HG03521 (cell line): ENCODE results near the gene FLCN.
A peak's percentile ranks its signal among the peaks of the same experiment; 100 is the strongest.
"Not testable (repeated sequence)": the region's sequence is repeated elsewhere in the genome, so short reads cannot be mapped to it uniquely, and the experiment has no call there.

Experiments used
- ATAC-seq: cut with Tn5 transposase; IDR thresholded peaks from one replicate; pipeline ENCODE4 v1.9.1; 2021; ENCODE audit warnings: mild to moderate bottlenecking, moderate library complexity; ENCODE audit not compliant: unreplicated experiment

FLCN gene

GRCh38 chr17:17214646-17215436, 22.1 kb downstream of the FLCN start:
- no peak for ATAC-seq

GRCh38 chr17:17213775-17214174, 23.2 kb downstream of the FLCN start:
- ATAC-seq: no peak

GRCh38 chr17:17207998-17208397, 29.0 kb downstream of the FLCN start:
- ATAC-seq: no peak

- ATAC-seq: no peak
Measured at GRCh38 chr17:17206913-17207335, 30.0 kb downstream of the FLCN start.

GRCh38 chr17:17206124-17206912, 30.6 kb downstream of the FLCN start, which contains the start of gene PLD6:
TSS of gene PLD6 (minus strand) at chr17:17206333. CDS start at chr17:17206286, 47 bp downstream.
- ATAC-seq: peak; percentile 66

GRCh38 chr17:17205368-17206123, 31.4 kb downstream of the FLCN start:
- ATAC-seq: peak; percentile 23

- ATAC-seq: no peak
Measured at GRCh38 chr17:17204635-17205231, 32.2 kb downstream of the FLCN start.

- no peak for ATAC-seq
Measured at GRCh38 chr17:17204041-17204591, 32.9 kb downstream of the FLCN start.

GRCh38 chr17:17203173-17203730, 33.7 kb downstream of the FLCN start:
- no peak for ATAC-seq

GRCh38 chr17:17201907-17202306, 35.1 kb downstream of the FLCN start:
- ATAC-seq: no peak

GRCh38 chr17:17201271-17201670, 35.7 kb downstream of the FLCN start:
- no peak for ATAC-seq

- no peak for ATAC-seq
Measured at GRCh38 chr17:17200831-17201230, 36.1 kb downstream of the FLCN start.

- no peak for ATAC-seq
Measured at GRCh38 chr17:17200311-17200710, 36.7 kb downstream of the FLCN start.

GRCh38 chr17:17198281-17198680, 38.7 kb downstream of the FLCN start:
- no peak for ATAC-seq

- ATAC-seq: no peak
Measured at GRCh38 chr17:17196776-17197175, 40.2 kb downstream of the FLCN start.

GRCh38 chr17:17195466-17195865, 41.5 kb downstream of the FLCN start:
- not testable (repeated sequence) for ATAC-seq

GRCh38 chr17:17191961-17192381, 45.0 kb downstream of the FLCN start:
- no peak for ATAC-seq

GRCh38 chr17:17191346-17191792, 45.6 kb downstream of the FLCN start:
- no peak for ATAC-seq

GRCh38 chr17:17190188-17190587, 46.8 kb downstream of the FLCN start:
- no peak for ATAC-seq

GRCh38 chr17:17189559-17189958, 47.4 kb downstream of the FLCN start:
- no peak for ATAC-seq
